HS-5 (cell line): ENCODE measurements around the gene NLGN2.

ENCODE experiments used
- DNase-seq: peaks from one replicate; pipeline ENCODE4 v3.0.0-alpha.2; 2012; ENCODE audit warnings: low read depth

Gene NLGN2

DNA sequence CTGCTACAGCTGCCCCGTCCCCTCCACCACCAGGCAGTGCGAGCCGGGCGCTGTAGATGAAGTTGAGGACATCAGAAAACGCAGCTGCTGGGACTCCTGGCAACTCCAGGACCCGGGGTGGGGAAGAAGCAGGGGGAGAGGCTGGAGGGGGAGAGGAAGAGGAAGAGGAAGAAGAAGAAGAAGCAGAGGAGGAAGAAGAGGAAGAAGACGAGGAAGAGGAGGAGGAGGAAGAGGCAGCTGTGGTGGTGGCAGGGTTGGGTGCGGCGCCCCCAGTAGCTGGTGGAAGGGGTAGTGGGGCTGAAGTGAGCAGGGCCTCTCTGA, 58.6 kb downstream of the NLGN2 start:
- DNase-seq = no peak

GRCh38 chr17:7466639-7467341, 59.1 kb downstream of the NLGN2 start:
- no peak for DNase-seq

DNA sequence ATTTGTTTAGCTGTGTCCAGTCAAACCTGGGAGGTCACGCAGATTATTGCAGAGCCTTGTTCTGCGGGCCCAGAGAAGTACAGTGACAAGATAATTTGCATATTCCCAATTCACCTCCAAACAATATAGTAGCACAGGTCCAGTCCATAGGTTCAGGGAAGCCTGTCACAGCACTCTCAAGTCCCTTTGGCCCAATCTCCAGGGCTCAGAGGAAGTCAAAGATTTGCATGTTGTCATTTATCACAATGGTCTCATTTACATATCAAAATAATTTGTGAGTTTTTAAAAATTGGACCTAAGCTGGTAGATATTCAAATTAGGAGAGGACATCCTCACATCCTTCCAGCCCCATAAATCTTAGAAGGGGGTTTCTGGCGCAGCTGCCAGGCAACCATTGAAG, 59.9 kb downstream of the NLGN2 start:
- DNase-seq = no peak

DNA sequence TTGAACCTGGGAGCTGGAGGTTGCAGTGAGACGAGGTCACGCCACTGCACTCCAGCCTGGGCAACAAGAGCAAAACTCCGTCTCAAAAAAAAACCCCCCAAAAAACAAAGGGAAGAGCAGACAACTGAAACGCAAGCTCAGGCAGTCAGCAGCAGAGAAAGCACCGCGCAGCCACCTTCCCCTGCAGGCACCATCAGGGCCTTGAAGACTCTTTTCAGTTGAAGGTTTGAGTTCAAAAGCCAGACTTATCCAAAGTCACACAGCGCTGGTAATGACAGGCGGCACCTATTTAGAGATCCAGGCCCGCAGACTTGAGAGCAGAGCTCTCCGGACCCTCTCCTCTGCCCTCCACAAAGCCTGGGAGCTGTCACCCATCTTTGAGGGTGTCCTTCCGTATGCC, 60.6 kb downstream of the NLGN2 start:
- no peak for DNase-seq

- DNase-seq = no peak
These were observed 61.3 kb downstream of the NLGN2 start for GRCh38 chr17:7468804-7469389.
